HL-60 (cell line): ENCODE data around the gene SGIP1.
A peak's percentile ranks its signal among the peaks of the same experiment; 100 is the strongest.

Experiments
- DNase-seq, 2 experiments: peaks; one replicate each; pipeline ENCODE4 v3.0.0-alpha.2; 2010 to 2020; ENCODE audit warnings: low read depth in 1 of 2, low spot score in 1 of 2
- H3K27ac ChIP-seq: fragments of 250-450 bp; sonication (Bioruptor Pico); replicated peaks from 2 replicates; pipeline ENCODE4 v1.5.1; 2020; ENCODE audit warnings: mild to moderate bottlenecking, moderate library complexity
- H3K27me3 ChIP-seq: fragments of 250-450 bp; sonication (Bioruptor Pico); 2 replicates; pipeline ENCODE4 v1.5.1; 2021; ENCODE audit warnings: mild to moderate bottlenecking, moderate library complexity; ENCODE audit not compliant: insufficient read depth, poor library complexity, severe bottlenecking
- H3K4me3 ChIP-seq: replicated peaks from 2 replicates; pipeline ENCODE4 v1.5.1; 2011; ENCODE audit warnings: mild to moderate bottlenecking, control low read depth, low read length; ENCODE audit not compliant: insufficient read depth
- CTCF ChIP-seq: IDR thresholded peaks from one replicate; pipeline ENCODE4 v1.5.1; 2011; ENCODE audit warnings: low read length, control low read depth, inconsistent platforms; ENCODE audit not compliant: insufficient read depth
- GABPA ChIP-seq: IDR thresholded peaks from 2 replicates; pipeline ENCODE4 v1.6.1; 2012; ENCODE audit warnings: low read depth
- POLR2AphosphoS5 ChIP-seq: IDR thresholded peaks from 2 replicates; pipeline ENCODE4 v1.6.1; 2012; ENCODE audit warnings: low read depth
- REST ChIP-seq: IDR thresholded peaks from 2 replicates; pipeline ENCODE4 v1.6.1; 2012; ENCODE audit warnings: low read depth; ENCODE audit not compliant: insufficient replicate concordance
- SPI1 ChIP-seq: IDR thresholded peaks from 2 replicates; pipeline ENCODE4 v1.6.1; 2012; ENCODE audit warnings: low read depth, mild to moderate bottlenecking, borderline replicate concordance

SGIP1 gene

GRCh38 chr1:66644331-66644730 is 110.4 kb downstream of the SGIP1 start:
- Histone ChIP-seq H3K4me3 (no peak overlapping the region), H3K27ac (no peak overlapping the region), H3K27me3 (peaks cover 4% of the 10 kb centered on the region)
- no peak for DNase-seq
- TF ChIP-seq POLR2AphosphoS5 (no peak), CTCF (no peak), REST (no peak), SPI1 (no peak), GABPA (no peak)

GRCh38 chr1:66648901-66649595 is 115.1 kb downstream of the SGIP1 start:
- peak in 1 of 2 experiments; percentile 10 for DNase-seq
- no peak overlapping the region for H3K27ac ChIP-seq
- TF ChIP-seq SPI1 (peak; percentile 96), GABPA (no peak), POLR2AphosphoS5 (no peak)
- no peak overlapping the region for H3K4me3 ChIP-seq
- H3K27me3 ChIP-seq, result no peaks in the 10 kb centered on the region

GRCh38 chr1:66652556-66652955 is 118.6 kb downstream of the SGIP1 start:
- H3K4me3 ChIP-seq, result no peak overlapping the region
- H3K27me3 ChIP-seq, result no peaks in the 10 kb centered on the region
- no peak overlapping the region for H3K27ac ChIP-seq
- no peak for DNase-seq
- TF ChIP-seq POLR2AphosphoS5 (no peak), REST (no peak), GABPA (no peak), SPI1 (no peak), CTCF (no peak)

- TF ChIP-seq GABPA (no peak), CTCF (no peak), SPI1 (no peak), POLR2AphosphoS5 (no peak), REST (no peak)
- DNase-seq, result no peak
- H3K4me3 ChIP-seq, result no peak overlapping the region
- no peaks in the 10 kb centered on the region for H3K27me3 ChIP-seq
- H3K27ac ChIP-seq, result no peak overlapping the region
Measured at GRCh38 chr1:66654643-66655042, 120.7 kb downstream of the SGIP1 start.
